ENCODE measurements around the gene SNIP1. TPM values are rescaled to one million over a fixed set of nuclear protein-coding genes. Genes with fewer than 3 reads are reported as not detected.
A peak's percentile ranks its signal among the peaks of the same experiment; 100 is the strongest.
"Not testable (repeated sequence)": the region's sequence is repeated elsewhere in the genome, so short reads cannot be mapped to it uniquely, and the experiment has no call there.

The SNIP1 gene
- polyA plus RNA-seq, 1 experiment = 8.9 TPM

GRCh38 chr1:37537378-37537777 lies 16.7 kb downstream of the SNIP1 start:
- peak; percentile 45 for DNase-seq (ENCODE audit: low read depth, low spot score)
- no peak overlapping the region for H3K4me3 ChIP-seq (ENCODE audit: low read depth, low read length)
- H3K27ac ChIP-seq (ENCODE audit: low read depth, low read length) = peak overlapping the region; percentile 31
- CTCF ChIA-PET = interaction anchor here (1.7 kb wide), 1 partner anchor 22 kb away, joined by 15 read pairs; the partner anchor contains the start of gene MEAF6
- POLR2A ChIA-PET = no interaction called here
- no peaks in the 10 kb centered on the region for H3K27me3 ChIP-seq (ENCODE audit: control insufficient read depth, insufficient read depth, low read length)
- TF ChIP-seq, protein P1, sequence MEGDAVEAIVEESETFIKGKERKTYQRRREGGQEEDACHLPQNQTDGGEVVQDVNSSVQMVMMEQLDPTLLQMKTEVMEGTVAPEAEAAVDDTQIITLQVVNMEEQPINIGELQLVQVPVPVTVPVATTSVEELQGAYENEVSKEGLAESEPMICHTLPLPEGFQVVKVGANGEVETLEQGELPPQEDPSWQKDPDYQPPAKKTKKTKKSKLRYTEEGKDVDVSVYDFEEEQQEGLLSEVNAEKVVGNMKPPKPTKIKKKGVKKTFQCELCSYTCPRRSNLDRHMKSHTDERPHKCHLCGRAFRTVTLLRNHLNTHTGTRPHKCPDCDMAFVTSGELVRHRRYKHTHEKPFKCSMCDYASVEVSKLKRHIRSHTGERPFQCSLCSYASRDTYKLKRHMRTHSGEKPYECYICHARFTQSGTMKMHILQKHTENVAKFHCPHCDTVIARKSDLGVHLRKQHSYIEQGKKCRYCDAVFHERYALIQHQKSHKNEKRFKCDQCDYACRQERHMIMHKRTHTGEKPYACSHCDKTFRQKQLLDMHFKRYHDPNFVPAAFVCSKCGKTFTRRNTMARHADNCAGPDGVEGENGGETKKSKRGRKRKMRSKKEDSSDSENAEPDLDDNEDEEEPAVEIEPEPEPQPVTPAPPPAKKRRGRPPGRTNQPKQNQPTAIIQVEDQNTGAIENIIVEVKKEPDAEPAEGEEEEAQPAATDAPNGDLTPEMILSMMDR (IDR thresholded peaks at IDR 0.05; ENCODE audit: low read depth, low read length) = no peak
- H3K9me3 ChIP-seq (ENCODE audit: control insufficient read depth, insufficient read depth, low read length) = no peaks in the 10 kb centered on the region

DNA sequence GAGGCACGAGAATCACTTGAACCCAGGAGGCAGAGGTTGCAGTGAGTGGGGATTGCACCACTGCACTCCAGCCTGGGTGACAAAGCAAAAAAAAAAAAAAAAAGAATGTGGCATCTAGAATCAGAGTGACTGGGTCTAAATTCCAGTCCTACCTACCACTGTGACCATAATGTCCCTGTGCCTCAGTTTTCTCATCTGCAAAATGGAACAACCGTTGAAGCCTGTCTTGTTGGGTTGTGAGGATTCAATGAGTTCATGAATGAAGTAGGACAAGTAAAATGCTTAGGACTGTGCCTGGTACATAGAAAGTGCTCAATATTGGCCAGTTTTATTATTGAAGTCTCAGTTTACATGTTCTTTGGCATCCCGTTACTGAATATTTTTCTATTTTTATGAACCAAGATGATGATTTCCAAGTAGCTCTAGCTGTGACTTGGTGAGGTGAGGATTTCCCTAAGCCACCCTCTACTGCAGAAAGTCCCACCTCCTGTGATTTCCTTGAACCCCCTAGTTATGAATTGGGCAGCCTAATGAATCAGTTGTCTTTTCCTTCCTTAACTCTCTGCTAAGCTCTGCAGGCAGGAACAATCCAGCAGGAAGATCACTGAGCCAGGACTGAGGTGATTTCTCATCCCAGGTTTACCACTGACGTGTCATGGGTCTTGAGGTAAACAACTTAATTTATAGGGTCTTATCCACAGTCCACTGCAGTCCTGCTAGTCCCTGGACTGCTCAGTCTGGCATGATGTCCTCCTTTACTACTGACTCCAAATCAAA lies 20.6 kb downstream of the SNIP1 start:
- ChIA-PET CTCF (interaction anchor here (1.4 to 2.2 kb wide), 2 partner anchors 19 to 149 kb away, joined by 3 to 15 read pairs; partner anchors contain the start of gene MEAF6), POLR2A (interaction anchor here (1.7 kb wide), 1 partner anchor 19 kb away, joined by 6 read pairs; the partner anchor contains the start of gene MEAF6)
- TF ChIP-seq, protein P1 (IDR thresholded peaks at IDR 0.05; ENCODE audit: low read depth, low read length) = no peak

GRCh38 chr1:37532418-37533156 lies 21.5 kb downstream of the SNIP1 start:
- H3K9me3 ChIP-seq (ENCODE audit: control insufficient read depth, insufficient read depth, low read length); H3K27ac ChIP-seq (ENCODE audit: low read depth, low read length); H3K27me3 ChIP-seq (ENCODE audit: control insufficient read depth, insufficient read depth, low read length); DNase-seq (ENCODE audit: low read depth, low spot score); H3K4me3 ChIP-seq (ENCODE audit: low read depth, low read length): not testable (repeated sequence)
- ChIA-PET CTCF (interaction anchor here (0.6 kb wide), 1 partner anchor 149 kb away, joined by 6 read pairs; no protein-coding TSS in a partner anchor), POLR2A (interaction anchor here (0.7 kb wide), 1 partner anchor 16 kb away, joined by 8 read pairs; no protein-coding TSS in a partner anchor)

More for the DNA sequence above, 20.6 kb downstream of the SNIP1 start:
- no peak for DNase-seq (ENCODE audit: low read depth, low spot score)
- no peaks in the 10 kb centered on the region for H3K9me3 ChIP-seq (ENCODE audit: control insufficient read depth, insufficient read depth, low read length)
- H3K4me3 ChIP-seq (ENCODE audit: low read depth, low read length) = no peak overlapping the region
- no peaks in the 10 kb centered on the region for H3K27me3 ChIP-seq (ENCODE audit: control insufficient read depth, insufficient read depth, low read length)
- H3K27ac ChIP-seq (ENCODE audit: low read depth, low read length) = peak overlapping the region; percentile 67

DNA sequence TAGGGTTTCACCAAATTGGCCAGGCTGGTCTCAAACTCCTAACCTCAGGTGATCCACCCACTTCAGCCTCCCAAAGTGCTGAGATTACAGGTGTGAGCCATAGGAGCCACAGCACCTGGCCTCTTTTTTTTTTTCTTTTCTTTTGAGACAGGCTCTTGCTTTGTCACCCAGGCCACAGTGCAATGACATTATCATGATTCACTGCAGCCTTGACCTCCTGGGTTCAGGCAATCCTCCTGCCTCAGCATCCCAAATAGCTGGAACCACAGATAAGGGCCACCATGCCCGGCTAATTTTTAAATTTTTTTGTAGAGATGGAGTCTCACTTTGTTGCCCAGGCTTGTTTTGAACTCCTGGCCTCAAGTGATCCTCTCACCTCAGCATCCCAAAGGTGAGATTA lies 24.2 kb downstream of the SNIP1 start:
- not testable (repeated sequence) for H3K9me3 ChIP-seq (ENCODE audit: control insufficient read depth, insufficient read depth, low read length); DNase-seq (ENCODE audit: low read depth, low spot score); H3K4me3 ChIP-seq (ENCODE audit: low read depth, low read length); H3K27me3 ChIP-seq (ENCODE audit: control insufficient read depth, insufficient read depth, low read length); H3K27ac ChIP-seq (ENCODE audit: low read depth, low read length)
- ChIA-PET CTCF (interaction anchor here (0.7 to 1.2 kb wide), 4 partner anchors 15 to 149 kb away, joined by 3 to 5 read pairs (median 4); no protein-coding TSS in a partner anchor), POLR2A (interaction anchor here (1.7 kb wide), 1 partner anchor 15 kb away, joined by 4 read pairs; the partner anchor contains the start of gene MEAF6)

GRCh38 chr1:37519613-37520012 lies 34.5 kb downstream of the SNIP1 start:
- Histone ChIP-seq H3K9me3 (ENCODE audit: control insufficient read depth, insufficient read depth, low read length) (no peaks in the 10 kb centered on the region), H3K27ac (ENCODE audit: low read depth, low read length) (no peak overlapping the region), H3K4me3 (ENCODE audit: low read depth, low read length) (no peak overlapping the region), H3K27me3 (ENCODE audit: control insufficient read depth, insufficient read depth, low read length) (no peaks in the 10 kb centered on the region)
- ChIA-PET POLR2A (no interaction called here), CTCF (no interaction called here)
- no peak for DNase-seq (ENCODE audit: low read depth, low spot score)
- TF ChIP-seq, protein P1 (IDR thresholded peaks at IDR 0.05; ENCODE audit: low read depth, low read length) = no peak

DNA sequence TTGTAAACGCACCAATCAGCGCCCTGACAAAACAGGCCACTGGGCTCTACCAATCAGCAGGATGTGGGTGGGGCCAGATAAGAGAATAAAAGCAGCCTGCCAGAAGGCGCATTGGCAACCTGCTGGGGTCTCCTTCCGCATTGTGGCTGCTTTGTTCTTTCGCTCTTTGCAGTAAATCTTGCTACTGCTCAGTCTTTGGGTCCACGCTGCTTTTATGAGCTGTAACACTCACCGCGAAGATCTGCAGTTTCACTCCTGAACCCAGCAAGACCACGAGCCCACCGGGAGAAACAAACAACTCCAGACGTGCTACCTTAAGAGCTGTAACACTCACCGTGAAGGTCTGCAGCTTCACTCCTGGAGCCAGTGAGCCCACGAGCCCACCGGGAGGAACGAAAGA lies 35.2 kb downstream of the SNIP1 start:
- H3K27me3 ChIP-seq (ENCODE audit: control insufficient read depth, insufficient read depth, low read length); DNase-seq (ENCODE audit: low read depth, low spot score); H3K4me3 ChIP-seq (ENCODE audit: low read depth, low read length); CTCF ChIA-PET; POLR2A ChIA-PET; H3K27ac ChIP-seq (ENCODE audit: low read depth, low read length); H3K9me3 ChIP-seq (ENCODE audit: control insufficient read depth, insufficient read depth, low read length): not testable (repeated sequence)

GRCh38 chr1:37518241-37518640 lies 35.9 kb downstream of the SNIP1 start:
- POLR2A ChIA-PET = interaction anchor here (0.7 kb wide), 1 partner anchor 64 kb away, joined by 3 read pairs; no protein-coding TSS in a partner anchor
- H3K4me3 ChIP-seq (ENCODE audit: low read depth, low read length); H3K27me3 ChIP-seq (ENCODE audit: control insufficient read depth, insufficient read depth, low read length); H3K9me3 ChIP-seq (ENCODE audit: control insufficient read depth, insufficient read depth, low read length); CTCF ChIA-PET; DNase-seq (ENCODE audit: low read depth, low spot score); H3K27ac ChIP-seq (ENCODE audit: low read depth, low read length): not testable (repeated sequence)

Data from AG04450 (cell line).